IPS-20b (cell line): ENCODE measurements around the gene RAB11FIP2.

Source experiments
- H3K27ac ChIP-seq: one replicate; pipeline ENCODE4 v1.5.1; 2013; ENCODE audit warnings: low read length
- H3K27me3 ChIP-seq: 2 replicates; pipeline ENCODE4 v1.6.1; 2013; ENCODE audit warnings: mild to moderate bottlenecking, low read length, inconsistent platforms; ENCODE audit not compliant: insufficient read depth
- H3K36me3 ChIP-seq: 2 replicates; pipeline ENCODE4 v1.6.1; 2013; ENCODE audit warnings: low read depth, mild to moderate bottlenecking, inconsistent platforms, low read length, moderate library complexity; ENCODE audit not compliant: insufficient read depth
- H3K4me1 ChIP-seq: 2 replicates; pipeline ENCODE4 v1.6.1; 2013; ENCODE audit warnings: mild to moderate bottlenecking, control low read depth, inconsistent platforms, low read length, moderate library complexity; ENCODE audit not compliant: insufficient read depth
- H3K4me3 ChIP-seq: 2 replicates; pipeline ENCODE4 v1.5.1; 2013; ENCODE audit warnings: mild to moderate bottlenecking, low read length, inconsistent platforms
- H3K9ac ChIP-seq: 2 replicates; pipeline ENCODE4 v1.6.1; 2013; ENCODE audit warnings: low read depth, mild to moderate bottlenecking, inconsistent platforms, low read length, moderate library complexity
- H3K9me3 ChIP-seq: 2 replicates; pipeline ENCODE4 v1.6.1; 2013; ENCODE audit warnings: mild to moderate bottlenecking, low read depth, low read length, inconsistent platforms; ENCODE audit not compliant: insufficient read depth

The RAB11FIP2 gene

GRCh38 chr10:118052816-118053215 is 6.1 kb upstream of the RAB11FIP2 start:
- Histone ChIP-seq H3K9me3 (no peaks in the 10 kb centered on the region), H3K9ac (no peak overlapping the region), H3K27ac (no peak overlapping the region), H3K4me1 (no peaks in the 10 kb centered on the region; the same call in 1 of the 2 replicates), H3K27me3 (no peaks in the 10 kb centered on the region), H3K4me3 (no peak overlapping the region), H3K36me3 (no peaks in the 10 kb centered on the region)

GRCh38 chr10:118047880-118048279 is 1.1 kb upstream of the RAB11FIP2 start:
- no peak overlapping the region for H3K4me3 ChIP-seq
- H3K36me3 ChIP-seq = no peaks in the 10 kb centered on the region
- H3K9me3 ChIP-seq = no peaks in the 10 kb centered on the region
- no peak overlapping the region for H3K9ac ChIP-seq
- H3K27me3 ChIP-seq = no peaks in the 10 kb centered on the region
- no peak overlapping the region for H3K27ac ChIP-seq
- H3K4me1 ChIP-seq = peaks cover 16% of the 10 kb centered on the region

- Histone ChIP-seq H3K4me3 (peak overlapping the region; percentile 74), H3K9ac (peak overlapping the region; percentile 66; the same call in 1 of the 2 replicates), H3K27me3 (no peaks in the 10 kb centered on the region)
Measured at GRCh38 chr10:118047157-118047719, 497 bp upstream of the RAB11FIP2 start.

GRCh38 chr10:118045837-118046394 is 825 bp downstream of the RAB11FIP2 start:
- H3K4me1 ChIP-seq = peaks cover 22% of the 10 kb centered on the region
- peak overlapping the region; percentile 7 for H3K27ac ChIP-seq
- H3K27me3 ChIP-seq = no peaks in the 10 kb centered on the region
- peak overlapping the region; percentile 66; the same call in 1 of the 2 replicates for H3K9ac ChIP-seq
- H3K36me3 ChIP-seq = no peaks in the 10 kb centered on the region
- H3K9me3 ChIP-seq = no peaks in the 10 kb centered on the region
- H3K4me3 ChIP-seq = peak overlapping the region; percentile 74

More at GRCh38 chr10:118047157-118047719, 497 bp upstream of the RAB11FIP2 start:
- H3K27ac ChIP-seq = no peak overlapping the region
- H3K9me3 ChIP-seq = no peaks in the 10 kb centered on the region
- H3K4me1 ChIP-seq = peaks cover 22% of the 10 kb centered on the region
- H3K36me3 ChIP-seq = no peaks in the 10 kb centered on the region

- Histone ChIP-seq H3K27ac (peak overlapping the region; percentile 7), H3K4me3 (peak overlapping the region; percentile 74), H3K9me3 (no peaks in the 10 kb centered on the region), H3K36me3 (no peaks in the 10 kb centered on the region), H3K9ac (peak overlapping the region; percentile 66; the same call in 1 of the 2 replicates), H3K4me1 (peaks cover 22% of the 10 kb centered on the region), H3K27me3 (no peaks in the 10 kb centered on the region)
Measured at GRCh38 chr10:118045158-118045836, 1.4 kb downstream of the RAB11FIP2 start.

GRCh38 chr10:118042827-118043242 is 3.9 kb downstream of the RAB11FIP2 start:
- Histone ChIP-seq H3K9me3 (no peaks in the 10 kb centered on the region), H3K4me3 (no peak overlapping the region), H3K27me3 (no peaks in the 10 kb centered on the region), H3K9ac (no peak overlapping the region), H3K4me1 (peaks cover 22% of the 10 kb centered on the region), H3K36me3 (0 out of 2 replicates have a peak, but pooled peaks cover 3% of the 10 kb centered on the region), H3K27ac (no peak overlapping the region)

- no peak overlapping the region for H3K9ac ChIP-seq
- H3K4me3 ChIP-seq = no peak overlapping the region
- peaks cover 20% of the 10 kb centered on the region for H3K4me1 ChIP-seq
- H3K27ac ChIP-seq = no peak overlapping the region
- H3K9me3 ChIP-seq = no peaks in the 10 kb centered on the region
- H3K27me3 ChIP-seq = no peaks in the 10 kb centered on the region
- 0 out of 2 replicates have a peak, but pooled peaks cover 3% of the 10 kb centered on the region for H3K36me3 ChIP-seq
Measured at GRCh38 chr10:118042336-118042735, 4.4 kb downstream of the RAB11FIP2 start.

- Histone ChIP-seq H3K27me3 (no peaks in the 10 kb centered on the region), H3K36me3 (0 out of 2 replicates have a peak, but pooled peaks cover 3% of the 10 kb centered on the region), H3K9ac (no peak overlapping the region), H3K4me1 (peaks cover 20% of the 10 kb centered on the region), H3K9me3 (no peaks in the 10 kb centered on the region), H3K27ac (no peak overlapping the region), H3K4me3 (no peak overlapping the region)
Measured at GRCh38 chr10:118041316-118041715, 5.4 kb downstream of the RAB11FIP2 start.

GRCh38 chr10:118036281-118036875 is 10.4 kb downstream of the RAB11FIP2 start:
- H3K9ac ChIP-seq = no peak overlapping the region
- no peaks in the 10 kb centered on the region for H3K9me3 ChIP-seq
- H3K27me3 ChIP-seq = no peaks in the 10 kb centered on the region
- peaks cover 11% of the 10 kb centered on the region for H3K4me1 ChIP-seq
- 0 out of 2 replicates have a peak, but pooled peaks cover 7% of the 10 kb centered on the region for H3K36me3 ChIP-seq
- no peak overlapping the region for H3K27ac ChIP-seq
- H3K4me3 ChIP-seq = no peak overlapping the region

- Histone ChIP-seq H3K4me1 (peaks cover 16% of the 10 kb centered on the region), H3K4me3 (no peak overlapping the region), H3K9me3 (no peaks in the 10 kb centered on the region), H3K9ac (no peak overlapping the region), H3K27me3 (no peaks in the 10 kb centered on the region), H3K36me3 (0 out of 2 replicates have a peak, but pooled peaks cover 7% of the 10 kb centered on the region), H3K27ac (no peak overlapping the region)
Measured at GRCh38 chr10:118035354-118036005, 11.3 kb downstream of the RAB11FIP2 start.

- Histone ChIP-seq H3K36me3 (0 out of 2 replicates have a peak, but pooled peaks cover 7% of the 10 kb centered on the region), H3K4me1 (peaks cover 16% of the 10 kb centered on the region), H3K9me3 (no peaks in the 10 kb centered on the region), H3K9ac (no peak overlapping the region), H3K27me3 (no peaks in the 10 kb centered on the region), H3K27ac (no peak overlapping the region), H3K4me3 (no peak overlapping the region)
Measured at GRCh38 chr10:118034791-118035261, 11.9 kb downstream of the RAB11FIP2 start.
